Measurements from ENCODE around the gene BBX. TPM values are rescaled to one million over a fixed set of nuclear protein-coding genes. Genes with fewer than 3 reads are reported as not detected.
"Not testable (repeated sequence)": the region's sequence is repeated elsewhere in the genome, so short reads cannot be mapped to it uniquely, and the experiment has no call there.

BBX gene
- total RNA-seq, 1 donor from 2014 or later: 93.6 TPM

- ATAC-seq: no peak
- intact Hi-C loops (cut with DNase I): loop anchor here (10.0 kb wide), 1 partner anchor 74 kb away; no protein-coding TSS in a partner anchor
- no peak for DNase-seq (ENCODE audit: low spot score)
Observed at GRCh38 chr3:107670986-107671385, 148.2 kb downstream of the BBX start.

- no peak for ATAC-seq
- intact Hi-C loops (cut with DNase I): loop anchor here (10.0 kb wide), 1 partner anchor 70 kb away; no protein-coding TSS in a partner anchor
- DNase-seq (ENCODE audit: low spot score): no peak
Observed at GRCh38 chr3:107674371-107674770, 151.6 kb downstream of the BBX start.

- DNase-seq (ENCODE audit: low spot score) (no peak), ATAC-seq (peak; percentile 42)
- intact Hi-C loops (cut with DNase I): loop anchor here (10.0 kb wide), 1 partner anchor 69 kb away; no protein-coding TSS in a partner anchor
Observed at GRCh38 chr3:107675233-107675900, 152.6 kb downstream of the BBX start.

GRCh38 chr3:107676469-107677309, 153.9 kb downstream of the BBX start:
- ATAC-seq (peak; percentile 52), DNase-seq (ENCODE audit: low spot score) (no peak)
- intact Hi-C loops (cut with DNase I): loop anchor here (10.0 kb wide), 1 partner anchor 68 kb away; no protein-coding TSS in a partner anchor

- no peak for ATAC-seq
- intact Hi-C loops (cut with DNase I): loop anchor here (10.0 kb wide), 1 partner anchor 65 kb away; no protein-coding TSS in a partner anchor
- no peak for DNase-seq (ENCODE audit: low spot score)
Observed at GRCh38 chr3:107679921-107680320, 157.2 kb downstream of the BBX start.

- no peak for ATAC-seq
- DNase-seq (ENCODE audit: low spot score): no peak
- intact Hi-C loops (cut with DNase I): no loop called here
Observed at GRCh38 chr3:107680698-107681097, 157.9 kb downstream of the BBX start.

- DNase-seq (ENCODE audit: low spot score): no peak
- ATAC-seq: peak; percentile 45
- intact Hi-C loops (cut with DNase I): no loop called here
Observed at GRCh38 chr3:107681396-107681795, 158.6 kb downstream of the BBX start.

- intact Hi-C loops (cut with DNase I): no loop called here
- DNase-seq (ENCODE audit: low spot score): no peak
- ATAC-seq: no peak
Observed at GRCh38 chr3:107682580-107682979, 159.8 kb downstream of the BBX start.

- no peak for ATAC-seq
- no peak for DNase-seq (ENCODE audit: low spot score)
- intact Hi-C loops (cut with DNase I): no loop called here
Observed at GRCh38 chr3:107683447-107683846, 160.7 kb downstream of the BBX start.

GRCh38 chr3:107684431-107684925, 161.7 kb downstream of the BBX start:
- ATAC-seq: no peak
- intact Hi-C loops (cut with DNase I): no loop called here

GRCh38 chr3:107685383-107685782, 162.6 kb downstream of the BBX start:
- no peak for DNase-seq (ENCODE audit: low spot score)
- intact Hi-C loops (cut with DNase I): no loop called here
- no peak for ATAC-seq

More at GRCh38 chr3:107684431-107684925, 161.7 kb downstream of the BBX start:
- DNase-seq (ENCODE audit: low spot score): no peak

- no peak for ATAC-seq
- DNase-seq (ENCODE audit: low spot score): no peak
- intact Hi-C loops (cut with DNase I): no loop called here
Observed at GRCh38 chr3:107687056-107687581, 164.4 kb downstream of the BBX start.

GRCh38 chr3:107689355-107689754, 166.6 kb downstream of the BBX start:
- ATAC-seq: no peak
- intact Hi-C loops (cut with DNase I): no loop called here

GRCh38 chr3:107690522-107691138, 167.9 kb downstream of the BBX start:
- peak; percentile 57 for ATAC-seq
- no peak for DNase-seq (ENCODE audit: low spot score)
- intact Hi-C loops (cut with DNase I): no loop called here

More at GRCh38 chr3:107689355-107689754, 166.6 kb downstream of the BBX start:
- no peak for DNase-seq (ENCODE audit: low spot score)

- DNase-seq (ENCODE audit: low spot score); intact Hi-C loops (cut with DNase I); ATAC-seq: not testable (repeated sequence)
Observed at GRCh38 chr3:107691984-107692383, 169.2 kb downstream of the BBX start.

- ATAC-seq; DNase-seq (ENCODE audit: low spot score); intact Hi-C loops (cut with DNase I): not testable (repeated sequence)
Observed at GRCh38 chr3:107697348-107697747, 174.6 kb downstream of the BBX start.

GRCh38 chr3:107697855-107698254, 175.1 kb downstream of the BBX start:
- ATAC-seq; intact Hi-C loops (cut with DNase I): not testable (repeated sequence)
- peak; percentile 48 for DNase-seq (ENCODE audit: low spot score)

GRCh38 chr3:107699682-107700081, 176.9 kb downstream of the BBX start:
- ATAC-seq (no peak), DNase-seq (ENCODE audit: low spot score) (no peak)
- intact Hi-C loops (cut with DNase I): no loop called here

- ATAC-seq (no peak), DNase-seq (ENCODE audit: low spot score) (no peak)
- intact Hi-C loops (cut with DNase I): no loop called here
Observed at GRCh38 chr3:107701299-107701698, 178.5 kb downstream of the BBX start.

All from sciatic nerve (tissue), 2 donors.